22Rv1 (cell line): ENCODE data around the gene SYNC.

Experiments used
- CTCF ChIP-seq: fragments of 450-650 bp; IDR thresholded peaks from 2 replicates; pipeline ENCODE4 v1.5.1; 2017; ENCODE audit warnings: mild to moderate bottlenecking
- ZFX ChIP-seq: fragments of 450-650 bp; IDR thresholded peaks from 2 replicates; pipeline ENCODE4 v1.6.1; 2017; ENCODE audit warnings: antibody characterized with exemption, borderline replicate concordance

GRCh38 chr1:32729254-32730046 lies 26.9 kb upstream of the SYNC start:
- TF ChIP-seq CTCF = no peak
- TF ChIP-seq ZFX = no peak
